Astrocyte (in vitro differentiated cells and primary cell): Measurements from ENCODE around the gene ANXA2.

Experiments used
- CTCF ChIP-seq: IDR thresholded peaks from 2 replicates; pipeline ENCODE4 v1.5.1; 2011; ENCODE audit warnings: low read depth, mild to moderate bottlenecking, inconsistent platforms, low read length, moderate library complexity; ENCODE audit not compliant: insufficient read depth
- EZH2 ChIP-seq: IDR thresholded peaks from 2 replicates; pipeline ENCODE4 v1.6.1; 2012; ENCODE audit warnings: mild to moderate bottlenecking, low read length, inconsistent platforms; ENCODE audit not compliant: insufficient read depth

GRCh38 chr15:60316961-60317360 is 80.8 kb downstream of the ANXA2 start:
- TF ChIP-seq CTCF (no peak), EZH2 (no peak)
